UCSD-AML1 (cell line): ENCODE results near the gene BABAM1.

ENCODE experiments used
- DNase-seq: peaks from one replicate; lab custom pipeline; 2025; ENCODE audit not compliant: unreplicated experiment; lab: John Stamatoyannopoulos, UW

BABAM1 gene

GRCh38 chr19:17321655-17322489, 54.6 kb downstream of the BABAM1 start:
- no peak for DNase-seq

GRCh38 chr19:17322854-17323253, 55.6 kb downstream of the BABAM1 start:
- DNase-seq, result no peak

GRCh38 chr19:17323300-17323963, 56.2 kb downstream of the BABAM1 start:
- DNase-seq, result no peak

GRCh38 chr19:17323964-17324332, 56.7 kb downstream of the BABAM1 start:
- DNase-seq, result no peak

GRCh38 chr19:17324357-17325114, 57.3 kb downstream of the BABAM1 start:
- no peak for DNase-seq

GRCh38 chr19:17325133-17325532, 57.9 kb downstream of the BABAM1 start:
- no peak for DNase-seq

- DNase-seq, result no peak
These were observed 58.8 kb downstream of the BABAM1 start for GRCh38 chr19:17325881-17326594.

GRCh38 chr19:17326595-17326966, 59.3 kb downstream of the BABAM1 start:
- DNase-seq, result no peak

- no peak for DNase-seq
These were observed 59.9 kb downstream of the BABAM1 start for GRCh38 chr19:17327068-17327653.

- DNase-seq, result no peak
These were observed 60.6 kb downstream of the BABAM1 start for GRCh38 chr19:17327654-17328516.
